Mesenchymal stem cell (in vitro differentiated cells and primary cell): ENCODE data around the gene SOWAHB.
A peak's percentile ranks its signal among the peaks of the same experiment; 100 is the strongest.
"Not testable (repeated sequence)": the region's sequence is repeated elsewhere in the genome, so short reads cannot be mapped to it uniquely, and the experiment has no call there.

Source experiments
- DNase-seq: peaks from one replicate; pipeline ENCODE4 v3.0.0-alpha.2; 2013
- H2AFZ ChIP-seq: one replicate; pipeline ENCODE4 v1.6.1; 2013; ENCODE audit warnings: low read depth, mild to moderate bottlenecking, control low read depth, inconsistent platforms, low read length, moderate library complexity
- H2AK5ac ChIP-seq: 2 replicates; pipeline ENCODE4 v1.6.1; 2013; ENCODE audit warnings: low read length, moderate library complexity, mild to moderate bottlenecking, inconsistent platforms; ENCODE audit not compliant: severe bottlenecking
- H2BK120ac ChIP-seq: one replicate; pipeline ENCODE4 v1.6.1; 2013; ENCODE audit warnings: low read depth, mild to moderate bottlenecking, inconsistent platforms, low read length, moderate library complexity
- H2BK12ac ChIP-seq, 2 experiments: one replicate each; pipeline ENCODE4 v1.6.1; 2013; ENCODE audit warnings: inconsistent platforms in 2 of 2, low read length in 2 of 2, mild to moderate bottlenecking in 2 of 2, moderate library complexity in 2 of 2, control low read depth in 1 of 2
- H2BK15ac ChIP-seq: one replicate; pipeline ENCODE4 v1.6.1; 2013; ENCODE audit warnings: mild to moderate bottlenecking, low read depth, inconsistent platforms; ENCODE audit not compliant: poor library complexity, severe bottlenecking
- H2BK5ac ChIP-seq: 2 replicates; pipeline ENCODE4 v1.6.1; 2013; ENCODE audit warnings: low read depth, mild to moderate bottlenecking, low read length, control low read depth, inconsistent platforms; ENCODE audit not compliant: poor library complexity, severe bottlenecking
- H3K14ac ChIP-seq, 2 experiments: one replicate each; pipeline ENCODE4 v1.6.1; 2013; ENCODE audit warnings: inconsistent platforms in 2 of 2, low read length in 2 of 2, control low read depth in 1 of 2, mild to moderate bottlenecking in 1 of 2, moderate library complexity in 1 of 2
- H3K18ac ChIP-seq, 2 experiments: one replicate each; pipeline ENCODE4 v1.6.1; 2013; ENCODE audit warnings: inconsistent platforms in 2 of 2, low read length in 2 of 2, control low read depth in 1 of 2, low read depth in 1 of 2, mild to moderate bottlenecking in 1 of 2
- H3K23ac ChIP-seq, 2 experiments: one replicate each; pipeline ENCODE4 v1.6.1; 2013; ENCODE audit warnings: inconsistent platforms in 2 of 2, low read length in 2 of 2, mild to moderate bottlenecking in 2 of 2, moderate library complexity in 2 of 2, control low read depth in 1 of 2
- H3K27ac ChIP-seq: 2 replicates; pipeline ENCODE4 v1.5.1; 2013; ENCODE audit warnings: mild to moderate bottlenecking, moderate library complexity, low read length, control low read depth, inconsistent platforms; ENCODE audit not compliant: poor library complexity, severe bottlenecking
- H3K27me3 ChIP-seq, 2 experiments: 2 replicates each; pipeline versions ENCODE4 v1.6.1 to v1.7.0; 2013; ENCODE audit warnings: low read length in 2 of 2, mild to moderate bottlenecking in 2 of 2, moderate library complexity in 2 of 2, control low read depth in 1 of 2, inconsistent platforms in 1 of 2; ENCODE audit not compliant: control insufficient read depth in 1 of 2, insufficient read depth in 1 of 2
- H3K36me3 ChIP-seq, 2 experiments: 2 replicates each; pipeline versions ENCODE4 v1.6.1 to v1.7.0; 2013; ENCODE audit warnings: low read length in 2 of 2, control low read depth in 1 of 2, inconsistent platforms in 1 of 2, low read depth in 1 of 2, mild to moderate bottlenecking in 1 of 2; ENCODE audit not compliant: insufficient read depth in 2 of 2, control insufficient read depth in 1 of 2
- H3K4ac ChIP-seq, 2 experiments: one replicate each; pipeline ENCODE4 v1.6.1; 2013; ENCODE audit warnings: inconsistent platforms in 2 of 2, low read length in 2 of 2, mild to moderate bottlenecking in 2 of 2, moderate library complexity in 2 of 2, control low read depth in 1 of 2, low read depth in 1 of 2
- H3K4me1 ChIP-seq: 2 replicates; pipeline ENCODE4 v1.6.1; 2013; ENCODE audit warnings: low read depth, low read length, control low read depth; ENCODE audit not compliant: control insufficient read depth, insufficient read depth
- H3K4me2 ChIP-seq: 2 replicates; pipeline ENCODE4 v1.6.1; 2013; ENCODE audit warnings: low read length, mild to moderate bottlenecking, inconsistent platforms; ENCODE audit not compliant: poor library complexity, severe bottlenecking
- H3K4me3 ChIP-seq, 2 experiments: 2 replicates each; pipeline versions ENCODE4 v1.5.1 to v1.7.0; 2013; ENCODE audit warnings: low read length in 2 of 2, mild to moderate bottlenecking in 2 of 2, control low read depth in 1 of 2, low read depth in 1 of 2; ENCODE audit not compliant: insufficient read depth in 1 of 2
- H3K79me1 ChIP-seq: replicated peaks from 2 replicates; pipeline ENCODE4 v1.6.1; 2013; ENCODE audit warnings: mild to moderate bottlenecking, control low read depth, low read length, inconsistent platforms; ENCODE audit not compliant: poor library complexity, severe bottlenecking
- H3K9ac ChIP-seq: 2 replicates; pipeline ENCODE4 v1.7.0; 2013; ENCODE audit warnings: mild to moderate bottlenecking, low read length, moderate library complexity
- H3K9me3 ChIP-seq: 2 replicates; pipeline ENCODE4 v1.7.0; 2013; ENCODE audit warnings: mild to moderate bottlenecking, low read length; ENCODE audit not compliant: control insufficient read depth
- H4K8ac ChIP-seq: one replicate; pipeline ENCODE4 v1.6.1; 2013; ENCODE audit warnings: inconsistent platforms, mild to moderate bottlenecking, low read length, moderate library complexity
- H4K91ac ChIP-seq: one replicate; pipeline ENCODE4 v1.6.1; 2013; ENCODE audit warnings: mild to moderate bottlenecking, low read length, inconsistent platforms
- WGBS: methylation state at CpG from one replicate; pipeline ENCODE4 v1.1.7; 2013; ENCODE audit warnings: mixed read lengths; 5-methylcytosine and 5-hydroxymethylcytosine counted together

SOWAHB gene

DNA sequence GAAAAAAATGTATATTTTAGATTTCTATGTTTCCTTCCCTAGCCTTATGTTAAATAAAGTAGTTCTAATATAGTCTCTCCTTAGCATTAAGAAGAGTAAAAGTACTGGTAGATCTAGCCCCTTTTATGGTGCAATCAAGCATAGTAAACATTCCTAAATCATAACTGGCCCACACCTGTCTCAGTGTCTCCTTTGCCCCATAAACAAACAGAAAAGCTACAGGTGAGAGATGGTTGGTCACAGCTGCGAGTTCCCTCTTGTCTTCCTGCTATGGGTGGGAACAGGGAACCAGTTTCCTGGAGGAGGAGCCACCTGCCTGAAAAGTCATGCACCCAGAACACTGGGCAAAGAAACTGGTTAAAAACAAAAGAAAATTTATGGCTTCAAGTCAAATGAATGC, 16.6 kb downstream of the SOWAHB start:
- Histone ChIP-seq H3K27me3 (peaks cover 0 to 3% of the 10 kb centered on the region in 2 experiments), H3K4me2 (no peak overlapping the region), H3K4ac (no peak overlapping the region), H3K4me1 (peaks cover 2% of the 10 kb centered on the region), H2BK120ac (no peak overlapping the region), H3K14ac (no peak overlapping the region), H2BK15ac (no peak overlapping the region), H3K27ac (no peak overlapping the region), H4K91ac (no peak overlapping the region), H3K9ac (no peak overlapping the region), H3K36me3 (no peaks in the 10 kb centered on the region), H2BK12ac (no peak overlapping the region), H3K18ac (peak overlapping the region in 1 of 2 experiments; percentile 48), H2AFZ (no peak overlapping the region), H3K79me1 (no peaks in the 10 kb centered on the region), H3K9me3 (no peaks in the 10 kb centered on the region), H4K8ac (no peak overlapping the region), H3K23ac (no peak overlapping the region), H2AK5ac (no peak overlapping the region), H2BK5ac (no peak overlapping the region), H3K4me3 (no peak overlapping the region)
- no peak for DNase-seq
- WGBS = 55% methylated on average over 1 of the region's 1 CpG

GRCh38 chr4:76879731-76880364, 18.1 kb downstream of the SOWAHB start:
- Histone ChIP-seq H2BK15ac (no peak overlapping the region), H3K36me3 (no peaks in the 10 kb centered on the region), H2AK5ac (no peak overlapping the region), H3K4me1 (peaks cover under 1% of the 10 kb centered on the region), H2BK5ac (no peak overlapping the region), H3K4me3 (no peak overlapping the region), H4K91ac (no peak overlapping the region), H3K14ac (no peak overlapping the region), H3K4me2 (no peak overlapping the region), H2AFZ (no peak overlapping the region), H3K23ac (no peak overlapping the region), H2BK12ac (no peak overlapping the region), H3K18ac (peak overlapping the region in 1 of 2 experiments; percentile 1), H4K8ac (no peak overlapping the region), H3K27ac (no peak overlapping the region), H3K9ac (no peak overlapping the region), H3K27me3 (peaks cover 0 to 3% of the 10 kb centered on the region in 2 experiments), H3K79me1 (no peaks in the 10 kb centered on the region), H3K4ac (no peak overlapping the region), H3K9me3 (no peaks in the 10 kb centered on the region), H2BK120ac (no peak overlapping the region)
- WGBS = 48% methylated on average over 2 of the region's 3 CpGs
- peak; percentile 98 for DNase-seq

DNA sequence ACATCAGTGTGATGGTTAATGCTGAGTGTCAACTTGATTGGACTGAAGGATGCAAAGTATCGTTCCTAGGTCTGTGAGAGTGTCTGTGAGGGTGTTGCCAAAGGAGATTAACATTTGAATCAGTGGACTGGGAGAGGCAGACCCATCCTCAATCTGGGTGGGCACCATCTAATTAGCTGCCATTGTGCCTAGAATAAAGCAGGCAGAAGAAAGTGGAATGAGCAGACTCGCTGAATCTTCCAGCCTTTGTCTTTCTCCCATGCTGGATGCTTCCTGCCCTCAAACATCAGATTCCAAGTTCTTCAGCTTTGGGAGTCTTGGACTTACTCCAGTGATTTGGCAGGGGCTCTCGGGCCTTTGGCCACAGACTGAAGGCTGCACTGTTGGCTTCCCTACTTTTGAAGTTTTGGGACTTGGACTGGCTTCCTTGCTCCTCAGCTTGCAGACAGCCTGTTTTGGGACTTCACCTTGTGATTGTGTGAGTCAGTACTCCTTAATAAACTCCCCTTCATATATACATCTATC, 19.2 kb downstream of the SOWAHB start:
- not testable (repeated sequence) for H3K79me1 ChIP-seq, H3K14ac ChIP-seq, H2AFZ ChIP-seq, H3K36me3 ChIP-seq, H4K91ac ChIP-seq, H3K9ac ChIP-seq, H3K4me1 ChIP-seq, H3K18ac ChIP-seq, DNase-seq, H3K27me3 ChIP-seq, H3K9me3 ChIP-seq, H2BK12ac ChIP-seq, H3K4me2 ChIP-seq, H3K27ac ChIP-seq, H3K4ac ChIP-seq, H4K8ac ChIP-seq, H2BK5ac ChIP-seq, H3K23ac ChIP-seq, H2BK120ac ChIP-seq, H3K4me3 ChIP-seq, H2AK5ac ChIP-seq, H2BK15ac ChIP-seq
- WGBS = 96% methylated on average over 3 of the region's 3 CpGs

DNA sequence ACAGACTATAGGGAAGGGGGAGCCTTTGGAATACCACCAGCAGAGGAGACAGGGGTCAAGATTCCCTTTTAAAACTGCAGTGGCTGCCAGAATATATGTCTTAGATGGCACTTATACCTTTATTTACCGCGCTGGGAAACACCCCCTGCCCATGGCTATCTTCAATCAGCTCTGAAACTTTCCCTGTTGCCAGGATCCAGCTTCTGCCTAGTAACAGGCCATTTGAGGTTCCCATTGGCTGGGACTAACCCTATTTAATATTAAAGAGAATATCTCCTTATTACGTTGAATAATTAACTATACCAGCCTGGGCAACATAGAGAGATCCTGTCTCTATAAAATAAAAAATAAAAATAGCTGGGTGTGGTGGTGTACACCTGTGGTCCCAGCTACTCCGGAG, 23.8 kb downstream of the SOWAHB start:
- Histone ChIP-seq H2AK5ac (no peak overlapping the region), H3K79me1 (no peaks in the 10 kb centered on the region), H3K23ac (no peak overlapping the region), H2BK15ac (no peak overlapping the region), H4K91ac (no peak overlapping the region), H3K27ac (no peak overlapping the region), H3K9me3 (no peaks in the 10 kb centered on the region), H2BK5ac (no peak overlapping the region), H2BK12ac (no peak overlapping the region), H3K4ac (no peak overlapping the region), H2BK120ac (no peak overlapping the region), H3K4me1 (no peaks in the 10 kb centered on the region), H3K4me3 (no peak overlapping the region), H3K18ac (no peak overlapping the region), H3K14ac (no peak overlapping the region), H4K8ac (no peak overlapping the region), H3K27me3 (peaks cover 0 to 3% of the 10 kb centered on the region in 2 experiments), H3K36me3 (no peaks in the 10 kb centered on the region), H3K9ac (no peak overlapping the region), H2AFZ (no peak overlapping the region), H3K4me2 (no peak overlapping the region)
- no peak for DNase-seq
- 81% methylated on average over 3 of the region's 4 CpGs for WGBS
